ENCODE data around the gene SPDYE2.
"Not testable (repeated sequence)": the region's sequence is repeated elsewhere in the genome, so short reads cannot be mapped to it uniquely, and the experiment has no call there.

SPDYE2 gene

DNA sequence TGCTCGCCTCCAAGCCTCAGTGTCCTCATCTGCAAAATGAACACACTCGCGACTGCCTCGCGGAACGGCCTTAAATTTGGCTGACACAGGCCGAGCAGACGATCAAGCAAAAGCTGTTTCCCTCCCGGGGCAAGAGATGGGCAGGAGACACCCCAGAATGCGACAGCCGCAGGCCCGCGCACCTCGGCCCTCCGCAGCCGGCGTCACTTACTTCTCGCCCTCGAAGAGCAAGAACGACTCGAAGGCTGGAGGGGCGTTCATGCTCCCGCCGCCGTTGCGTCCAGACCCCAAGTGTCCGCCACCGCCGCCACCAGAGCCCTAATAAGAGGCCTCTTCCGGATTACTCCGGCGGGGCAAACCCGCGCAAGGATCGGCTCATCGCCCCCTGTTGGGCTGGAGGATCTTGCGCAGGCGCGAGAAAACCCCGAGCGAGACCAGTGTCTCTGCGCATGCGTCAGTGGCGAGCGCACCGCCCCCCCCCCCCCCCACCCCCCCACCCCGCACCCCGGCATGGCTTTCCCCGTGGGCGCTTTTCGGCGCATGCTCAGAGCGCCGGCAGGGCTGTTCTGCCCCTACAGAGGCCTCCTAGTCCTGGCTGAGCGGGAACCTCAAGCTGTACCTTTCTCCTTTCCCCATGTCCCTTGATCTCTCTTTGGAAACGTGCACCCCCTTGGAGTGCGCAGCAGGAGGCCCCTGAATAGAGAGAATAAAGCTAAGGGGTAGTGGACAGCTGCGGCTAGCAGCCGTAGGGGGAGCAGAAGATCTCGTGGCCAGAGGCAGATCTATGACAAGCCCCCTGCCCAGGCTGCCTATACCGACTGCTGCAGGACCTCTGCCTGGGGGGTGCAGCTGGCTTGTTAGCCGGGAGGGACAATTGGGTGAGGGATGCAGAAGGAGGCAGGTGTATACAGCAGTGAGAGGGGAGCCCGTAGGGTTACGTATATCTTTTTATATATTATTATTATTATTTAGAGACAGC lies 21.5 kb downstream of the SPDYE2 start, which contains the start of gene POLR2J3 (continued):
- 0 out of 2 replicates have a peak, but pooled peaks have one; percentile 31 for TF ChIP-seq ZNF623 (tag by site-specific recombination; IDR thresholded peaks at IDR 0.05)
- TF ChIP-seq ZBTB48 (tag by site-specific recombination; IDR thresholded peaks at IDR 0.05): peak; percentile 57; the same call in 1 of the 2 replicates
- TF ChIP-seq, protein P1, sequence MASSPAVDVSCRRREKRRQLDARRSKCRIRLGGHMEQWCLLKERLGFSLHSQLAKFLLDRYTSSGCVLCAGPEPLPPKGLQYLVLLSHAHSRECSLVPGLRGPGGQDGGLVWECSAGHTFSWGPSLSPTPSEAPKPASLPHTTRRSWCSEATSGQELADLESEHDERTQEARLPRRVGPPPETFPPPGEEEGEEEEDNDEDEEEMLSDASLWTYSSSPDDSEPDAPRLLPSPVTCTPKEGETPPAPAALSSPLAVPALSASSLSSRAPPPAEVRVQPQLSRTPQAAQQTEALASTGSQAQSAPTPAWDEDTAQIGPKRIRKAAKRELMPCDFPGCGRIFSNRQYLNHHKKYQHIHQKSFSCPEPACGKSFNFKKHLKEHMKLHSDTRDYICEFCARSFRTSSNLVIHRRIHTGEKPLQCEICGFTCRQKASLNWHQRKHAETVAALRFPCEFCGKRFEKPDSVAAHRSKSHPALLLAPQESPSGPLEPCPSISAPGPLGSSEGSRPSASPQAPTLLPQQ (tag by site-specific recombination; IDR thresholded peaks at IDR 0.05): peak; percentile 31; the same call in 1 of the 2 replicates
- TF ChIP-seq ZNF600 (tag by site-specific recombination; IDR thresholded peaks at IDR 0.05): 0 out of 2 replicates have a peak, but pooled peaks have one; percentile 43
- 0 out of 2 replicates have a peak, but pooled peaks have one; percentile 52 for TF ChIP-seq ZBTB8A (tag by site-specific recombination; IDR thresholded peaks at IDR 0.05)
- TF ChIP-seq, protein P2, sequence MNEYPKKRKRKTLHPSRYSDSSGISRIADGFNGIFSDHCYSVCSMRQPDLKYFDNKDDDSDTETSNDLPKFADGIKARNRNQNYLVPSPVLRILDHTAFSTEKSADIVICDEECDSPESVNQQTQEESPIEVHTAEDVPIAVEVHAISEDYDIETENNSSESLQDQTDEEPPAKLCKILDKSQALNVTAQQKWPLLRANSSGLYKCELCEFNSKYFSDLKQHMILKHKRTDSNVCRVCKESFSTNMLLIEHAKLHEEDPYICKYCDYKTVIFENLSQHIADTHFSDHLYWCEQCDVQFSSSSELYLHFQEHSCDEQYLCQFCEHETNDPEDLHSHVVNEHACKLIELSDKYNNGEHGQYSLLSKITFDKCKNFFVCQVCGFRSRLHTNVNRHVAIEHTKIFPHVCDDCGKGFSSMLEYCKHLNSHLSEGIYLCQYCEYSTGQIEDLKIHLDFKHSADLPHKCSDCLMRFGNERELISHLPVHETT (tag by site-specific recombination; IDR thresholded peaks at IDR 0.05): peak; percentile 73
- TF ChIP-seq ZNF2 (tag by site-specific recombination; IDR thresholded peaks at IDR 0.05): peak; percentile 83
- peak; percentile 71 for TF ChIP-seq ZSCAN30 (tag by site-specific recombination; IDR thresholded peaks at IDR 0.05)
- peak; percentile 67; the same call in 1 of the 2 replicates for TF ChIP-seq ZXDB (tag by site-specific recombination; IDR thresholded peaks at IDR 0.05)

DNA sequence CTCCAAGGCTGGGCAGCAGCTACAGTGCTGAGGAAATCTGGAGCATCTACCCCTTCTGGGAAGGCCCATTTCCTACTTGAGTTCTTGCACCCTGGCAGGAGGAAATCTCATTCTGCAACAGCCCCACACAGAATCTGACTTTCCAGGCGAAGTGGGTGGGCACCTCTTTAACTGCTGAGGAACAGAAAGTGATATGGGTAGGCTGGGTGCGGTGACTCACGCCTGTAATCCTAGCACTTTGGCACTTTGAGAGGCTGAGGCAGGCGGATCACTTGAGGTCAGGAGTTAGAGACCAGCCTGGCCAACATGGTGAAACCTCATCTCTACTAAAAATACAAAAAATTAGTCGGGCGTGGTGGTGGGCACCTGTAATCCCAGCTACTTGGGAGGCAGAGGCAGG lies 23.6 kb downstream of the SPDYE2 start:
- CTCF ChIA-PET; H3K36me3 ChIP-seq (ENCODE audit: control insufficient read depth in 2 of 2, insufficient read depth in 1 of 2, low read length in 2 of 2); H3K4me3 ChIP-seq (ENCODE audit: low read depth, low read length); H3K9me3 ChIP-seq (ENCODE audit: control insufficient read depth, insufficient read depth, low read depth, low read length); POLR2A ChIA-PET; H3K27ac ChIP-seq (ENCODE audit: extremely low read depth, low read depth, low read length); H3K4me1 ChIP-seq (ENCODE audit: control insufficient read depth, insufficient read depth, low read length): not testable (repeated sequence)

DNA sequence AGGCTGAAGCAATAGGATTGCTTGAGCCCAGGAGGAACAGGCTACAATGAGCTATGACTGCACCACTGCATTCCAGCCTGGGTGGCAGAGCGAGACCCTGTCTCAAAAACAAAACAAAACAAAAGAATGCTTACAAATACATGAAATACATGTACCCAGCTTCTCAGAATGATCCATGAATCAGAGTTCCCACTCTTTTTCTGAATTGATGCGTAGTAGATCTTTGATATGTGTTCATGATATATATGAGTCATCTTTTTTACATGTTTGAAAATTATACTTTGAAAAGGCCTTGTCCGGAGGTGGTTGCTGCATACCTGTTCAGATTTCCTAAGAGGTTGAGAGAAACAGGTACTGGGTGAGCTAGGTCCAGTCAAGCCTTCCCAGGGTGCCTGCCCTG lies 25.3 kb downstream of the SPDYE2 start:
- CTCF ChIA-PET, POLR2A ChIA-PET: not testable (repeated sequence)

DNA sequence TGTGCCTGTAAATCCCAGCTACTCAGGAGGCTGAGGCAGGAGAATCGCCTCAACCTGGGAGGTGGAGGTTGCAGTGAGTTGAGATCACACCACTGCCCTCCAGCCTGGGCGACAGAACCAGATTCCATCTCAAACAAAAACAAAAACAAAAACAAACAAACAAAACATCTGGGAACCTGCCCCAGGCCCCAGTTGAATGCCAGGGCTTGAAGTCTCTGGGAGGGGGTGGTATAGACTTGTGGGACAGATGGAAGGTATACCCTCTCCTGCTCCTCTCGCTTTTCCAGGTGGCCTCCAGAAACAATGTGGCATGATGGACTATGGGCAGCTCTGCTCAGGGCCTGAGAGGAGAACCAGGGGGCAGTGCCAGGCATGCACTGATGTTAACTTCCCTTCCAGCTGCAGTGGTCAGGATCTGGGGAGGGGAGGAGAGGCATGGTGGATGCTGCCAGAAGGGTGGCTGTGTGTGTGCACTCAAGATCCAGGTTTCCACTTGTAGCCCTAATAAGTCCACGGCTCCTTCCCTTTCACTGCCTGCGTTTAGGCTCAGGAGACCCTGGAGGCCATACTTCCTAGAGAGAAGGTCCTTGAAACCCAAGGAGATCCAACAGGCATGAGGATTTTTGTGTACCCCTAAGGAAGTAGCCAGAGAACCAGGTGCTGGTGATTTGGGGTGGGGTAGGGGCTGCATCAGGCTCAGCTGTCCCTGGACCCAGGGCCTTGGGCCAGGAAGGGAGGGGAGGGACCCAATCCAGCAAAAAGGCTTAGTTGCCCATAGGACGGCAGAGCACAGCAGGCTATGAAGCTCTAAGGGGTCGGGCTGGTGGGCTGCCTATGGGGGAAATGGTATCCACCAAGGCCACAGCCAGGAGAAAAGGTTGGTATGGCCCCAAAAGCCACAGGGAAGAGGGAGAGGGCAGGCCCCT lies 26.6 kb downstream of the SPDYE2 start:
- H3K36me3 ChIP-seq (ENCODE audit: control insufficient read depth in 2 of 2, insufficient read depth in 1 of 2, low read length in 2 of 2); H3K4me3 ChIP-seq (ENCODE audit: low read depth, low read length); POLR2A ChIA-PET; CTCF ChIA-PET; H3K27ac ChIP-seq (ENCODE audit: extremely low read depth, low read depth, low read length); H3K4me1 ChIP-seq (ENCODE audit: control insufficient read depth, insufficient read depth, low read length); H3K9me3 ChIP-seq (ENCODE audit: control insufficient read depth, insufficient read depth, low read depth, low read length): not testable (repeated sequence)

More for the DNA sequence above, 25.3 kb downstream of the SPDYE2 start:
- H3K9me3 ChIP-seq (ENCODE audit: control insufficient read depth, insufficient read depth, low read depth, low read length); H3K4me1 ChIP-seq (ENCODE audit: control insufficient read depth, insufficient read depth, low read length); H3K36me3 ChIP-seq (ENCODE audit: control insufficient read depth in 2 of 2, insufficient read depth in 1 of 2, low read length in 2 of 2); H3K4me3 ChIP-seq (ENCODE audit: low read depth, low read length); H3K27ac ChIP-seq (ENCODE audit: extremely low read depth, low read depth, low read length): not testable (repeated sequence)

DNA sequence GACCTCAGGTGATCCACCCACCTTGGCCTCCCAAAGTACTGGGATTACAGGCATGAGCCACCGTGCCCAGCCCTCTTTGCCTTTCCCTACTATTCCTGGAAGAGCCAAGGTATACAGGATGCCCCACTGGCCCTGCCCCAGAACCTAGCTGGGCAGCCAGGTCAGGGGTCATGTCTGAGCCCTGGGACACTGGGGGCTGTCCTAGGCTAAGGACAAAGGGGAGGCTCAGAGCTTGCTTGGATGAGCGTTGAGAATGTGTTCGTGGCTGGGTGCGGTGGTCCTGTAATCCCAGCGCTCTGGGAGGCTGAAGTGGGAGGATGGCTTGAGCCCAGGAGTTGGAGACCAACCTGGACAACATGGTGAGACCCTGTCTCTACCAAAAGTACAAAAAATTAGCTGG lies 27.5 kb downstream of the SPDYE2 start:
- POLR2A ChIA-PET; CTCF ChIA-PET; H3K4me1 ChIP-seq (ENCODE audit: control insufficient read depth, insufficient read depth, low read length); H3K4me3 ChIP-seq (ENCODE audit: low read depth, low read length); H3K9me3 ChIP-seq (ENCODE audit: control insufficient read depth, insufficient read depth, low read depth, low read length); H3K27ac ChIP-seq (ENCODE audit: extremely low read depth, low read depth, low read length); H3K36me3 ChIP-seq (ENCODE audit: control insufficient read depth in 2 of 2, insufficient read depth in 1 of 2, low read length in 2 of 2): not testable (repeated sequence)

DNA sequence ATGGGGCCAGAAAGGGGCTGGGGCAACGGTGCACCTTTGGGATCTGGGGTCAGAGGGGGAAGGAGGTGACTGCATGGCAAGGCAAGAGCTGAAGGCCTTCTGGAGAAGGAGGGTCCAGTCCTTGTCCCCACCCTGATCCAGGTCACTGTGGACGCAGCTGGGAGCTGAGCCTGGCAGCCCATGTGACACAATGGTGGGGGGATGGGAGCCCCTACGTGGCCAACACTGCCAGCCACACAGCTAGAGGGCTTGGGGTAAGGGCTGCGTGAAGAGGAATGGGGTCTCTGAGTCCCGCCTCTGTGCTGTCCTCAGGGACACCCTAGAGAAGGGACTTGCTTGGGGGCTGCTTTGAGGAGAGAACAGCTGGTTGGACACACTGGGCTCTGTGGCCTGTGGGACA lies 30.7 kb downstream of the SPDYE2 start:
- H3K4me1 ChIP-seq (ENCODE audit: control insufficient read depth, insufficient read depth, low read length); POLR2A ChIA-PET; H3K27ac ChIP-seq (ENCODE audit: extremely low read depth, low read depth, low read length); CTCF ChIA-PET; H3K9me3 ChIP-seq (ENCODE audit: control insufficient read depth, insufficient read depth, low read depth, low read length); H3K4me3 ChIP-seq (ENCODE audit: low read depth, low read length); H3K36me3 ChIP-seq (ENCODE audit: control insufficient read depth in 2 of 2, insufficient read depth in 1 of 2, low read length in 2 of 2): not testable (repeated sequence)

DNA sequence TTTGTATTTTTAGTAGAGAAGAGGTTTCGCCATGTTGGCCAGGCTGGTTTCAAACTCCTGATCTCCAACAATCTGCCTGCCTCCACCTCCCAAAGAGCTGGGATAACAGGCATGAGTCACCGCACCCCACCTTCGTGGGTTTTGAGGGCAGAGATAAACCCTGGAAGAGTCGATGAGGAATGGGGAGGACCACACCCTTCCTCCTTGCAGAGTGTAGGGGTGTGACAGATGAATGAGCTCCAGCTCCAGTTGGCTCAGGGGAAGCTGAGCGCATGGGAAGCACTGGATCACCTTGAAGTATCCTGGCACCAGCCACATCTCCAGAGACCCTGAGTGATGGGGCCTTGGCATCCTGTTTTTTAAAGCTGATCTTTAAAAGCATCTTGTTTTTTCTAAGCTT lies 32.5 kb downstream of the SPDYE2 start:
- H3K4me1 ChIP-seq (ENCODE audit: control insufficient read depth, insufficient read depth, low read length); POLR2A ChIA-PET; H3K4me3 ChIP-seq (ENCODE audit: low read depth, low read length); H3K9me3 ChIP-seq (ENCODE audit: control insufficient read depth, insufficient read depth, low read depth, low read length); H3K36me3 ChIP-seq (ENCODE audit: control insufficient read depth in 2 of 2, insufficient read depth in 1 of 2, low read length in 2 of 2); CTCF ChIA-PET; H3K27ac ChIP-seq (ENCODE audit: extremely low read depth, low read depth, low read length): not testable (repeated sequence)

DNA sequence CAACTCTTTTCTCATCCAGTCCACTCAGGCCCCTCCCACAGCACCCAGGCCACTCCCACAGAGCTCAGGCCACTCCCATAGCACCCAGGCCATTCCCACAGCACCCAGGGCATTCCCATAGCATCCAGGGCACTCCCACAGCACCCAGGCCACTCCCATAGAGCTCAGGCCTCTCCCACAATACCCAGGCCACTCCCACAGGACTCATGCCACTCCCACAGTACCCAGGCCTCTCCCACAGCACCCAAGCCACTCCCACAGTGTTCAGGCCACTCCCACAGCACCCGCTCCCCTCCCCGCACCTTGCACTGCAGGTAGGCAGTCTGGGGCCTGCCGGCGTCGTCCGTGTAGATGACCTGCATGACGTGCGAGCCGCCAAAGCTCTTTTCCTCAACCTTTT lies 38.8 kb downstream of the SPDYE2 start:
- H3K27ac ChIP-seq (ENCODE audit: extremely low read depth, low read depth, low read length); H3K9me3 ChIP-seq (ENCODE audit: control insufficient read depth, insufficient read depth, low read depth, low read length); POLR2A ChIA-PET; H3K4me3 ChIP-seq (ENCODE audit: low read depth, low read length); H3K36me3 ChIP-seq (ENCODE audit: control insufficient read depth in 2 of 2, insufficient read depth in 1 of 2, low read length in 2 of 2); H3K4me1 ChIP-seq (ENCODE audit: control insufficient read depth, insufficient read depth, low read length); CTCF ChIA-PET: not testable (repeated sequence)
